Effector CD4-positive, alpha-beta T cell (primary cell): Measurements from ENCODE around the gene PRKCA.
"Not testable (repeated sequence)": the region's sequence is repeated elsewhere in the genome, so short reads cannot be mapped to it uniquely, and the experiment has no call there.

Experiments used
- DNase-seq: peaks from one replicate; pipeline ENCODE4 v3.0.0-alpha.2; 2020

PRKCA gene

GRCh38 chr17:66691644-66692420 lies 389.4 kb downstream of the PRKCA start:
- DNase-seq, result no peak

- no peak for DNase-seq
Observed at GRCh38 chr17:66692421-66692690, 389.9 kb downstream of the PRKCA start.

GRCh38 chr17:66695098-66695497 lies 392.7 kb downstream of the PRKCA start:
- no peak for DNase-seq

GRCh38 chr17:66698270-66698669 lies 395.9 kb downstream of the PRKCA start:
- DNase-seq, result no peak

- no peak for DNase-seq
Observed at GRCh38 chr17:66701462-66701861, 399.0 kb downstream of the PRKCA start.

- no peak for DNase-seq
Observed at GRCh38 chr17:66702106-66702936, 399.9 kb downstream of the PRKCA start.

GRCh38 chr17:66704858-66705520 lies 402.6 kb downstream of the PRKCA start:
- no peak for DNase-seq

- DNase-seq, result no peak
Observed at GRCh38 chr17:66706851-66707450, 404.5 kb downstream of the PRKCA start.

- no peak for DNase-seq
Observed at GRCh38 chr17:66711401-66711800, 409.0 kb downstream of the PRKCA start.

GRCh38 chr17:66711881-66712321 lies 409.5 kb downstream of the PRKCA start:
- no peak for DNase-seq

GRCh38 chr17:66712453-66712852 lies 410.0 kb downstream of the PRKCA start:
- no peak for DNase-seq

- DNase-seq, result not testable (repeated sequence)
Observed at GRCh38 chr17:66713021-66713532, 410.7 kb downstream of the PRKCA start.

- no peak for DNase-seq
Observed at GRCh38 chr17:66713533-66714042, 411.2 kb downstream of the PRKCA start.

- DNase-seq, result no peak
Observed at GRCh38 chr17:66714046-66715023, 411.9 kb downstream of the PRKCA start.

- DNase-seq, result no peak
Observed at GRCh38 chr17:66715076-66715675, 412.8 kb downstream of the PRKCA start.

- no peak for DNase-seq
Observed at GRCh38 chr17:66715745-66716156, 413.3 kb downstream of the PRKCA start.

GRCh38 chr17:66716236-66717026 lies 414.0 kb downstream of the PRKCA start:
- no peak for DNase-seq

GRCh38 chr17:66717641-66718058 lies 415.2 kb downstream of the PRKCA start:
- no peak for DNase-seq

- DNase-seq, result no peak
Observed at GRCh38 chr17:66720027-66720426, 417.6 kb downstream of the PRKCA start.

- DNase-seq, result no peak
Observed at GRCh38 chr17:66720567-66720966, 418.2 kb downstream of the PRKCA start.
